ENCODE data around the gene SMAD3.

DNA sequence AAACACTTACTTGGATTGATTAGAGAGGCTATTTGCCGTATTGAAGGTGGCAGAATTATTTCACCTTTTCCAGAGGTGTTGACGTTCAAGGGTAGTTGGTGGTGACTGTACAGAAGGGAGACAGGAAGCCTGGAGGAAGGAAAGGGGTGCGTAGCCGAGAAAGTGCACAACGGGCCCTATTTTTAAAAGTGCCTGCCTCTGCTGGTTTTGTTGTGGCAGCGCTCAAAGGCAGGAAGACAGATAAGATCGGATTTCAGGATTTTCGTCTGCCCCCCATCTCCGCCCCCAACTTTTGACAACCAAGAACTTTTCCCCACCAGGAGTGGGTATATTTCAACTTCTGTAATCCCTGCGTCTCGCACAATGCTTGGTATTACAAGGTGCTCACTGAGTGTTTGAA is 38.5 kb downstream of the SMAD3 start:
- TF ChIP-seq POLR2A (IDR thresholded peaks at IDR 0.05; ENCODE audit: low read length), result no peak
- no peak for TF ChIP-seq GATA1 (IDR thresholded peaks at IDR 0.05; ENCODE audit: low read depth, low read length)

All from erythroblast (primary cell).